ENCODE results near the gene SPA17. TPM values are rescaled to one million over a fixed set of nuclear protein-coding genes. Genes with fewer than 3 reads are reported as not detected.

The SPA17 gene
- total RNA-seq, 1 donor from 2014 or later = 13.6 TPM

DNA sequence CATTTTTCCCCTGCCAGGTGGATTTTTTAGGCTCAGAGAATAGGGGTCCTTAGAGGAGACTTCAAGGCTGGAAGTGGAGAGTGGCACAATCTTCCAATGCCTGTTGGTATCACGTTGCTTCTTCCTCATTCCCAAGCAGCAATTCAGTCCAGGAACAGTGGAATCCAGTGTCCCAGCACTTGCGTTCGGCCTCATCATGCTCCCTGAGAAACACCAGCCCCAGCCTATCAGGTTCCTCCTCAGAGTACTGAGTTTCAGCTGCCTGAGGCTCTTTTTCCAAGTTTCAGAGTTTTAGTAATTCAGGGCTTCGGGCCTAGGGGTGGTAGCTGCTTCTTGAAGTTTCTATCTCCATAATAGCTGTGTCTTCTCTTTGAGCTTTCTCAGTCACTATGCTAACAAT is 34.1 kb downstream of the SPA17 start:
- no peaks in the 10 kb centered on the region for H3K27me3 Mint-ChIP-seq
- TF ChIP-seq, protein P1, sequence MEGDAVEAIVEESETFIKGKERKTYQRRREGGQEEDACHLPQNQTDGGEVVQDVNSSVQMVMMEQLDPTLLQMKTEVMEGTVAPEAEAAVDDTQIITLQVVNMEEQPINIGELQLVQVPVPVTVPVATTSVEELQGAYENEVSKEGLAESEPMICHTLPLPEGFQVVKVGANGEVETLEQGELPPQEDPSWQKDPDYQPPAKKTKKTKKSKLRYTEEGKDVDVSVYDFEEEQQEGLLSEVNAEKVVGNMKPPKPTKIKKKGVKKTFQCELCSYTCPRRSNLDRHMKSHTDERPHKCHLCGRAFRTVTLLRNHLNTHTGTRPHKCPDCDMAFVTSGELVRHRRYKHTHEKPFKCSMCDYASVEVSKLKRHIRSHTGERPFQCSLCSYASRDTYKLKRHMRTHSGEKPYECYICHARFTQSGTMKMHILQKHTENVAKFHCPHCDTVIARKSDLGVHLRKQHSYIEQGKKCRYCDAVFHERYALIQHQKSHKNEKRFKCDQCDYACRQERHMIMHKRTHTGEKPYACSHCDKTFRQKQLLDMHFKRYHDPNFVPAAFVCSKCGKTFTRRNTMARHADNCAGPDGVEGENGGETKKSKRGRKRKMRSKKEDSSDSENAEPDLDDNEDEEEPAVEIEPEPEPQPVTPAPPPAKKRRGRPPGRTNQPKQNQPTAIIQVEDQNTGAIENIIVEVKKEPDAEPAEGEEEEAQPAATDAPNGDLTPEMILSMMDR (IDR thresholded peaks at IDR 0.05; ENCODE audit: unreplicated experiment) = no peak
- DNase-seq (ENCODE audit: low spot score, unreplicated experiment) = no peak
- H3K9me3 Mint-ChIP-seq (ENCODE audit: low read depth) = peaks cover 3% of the 10 kb centered on the region
- H3K27ac Mint-ChIP-seq = no peak overlapping the region
- H3K4me3 Mint-ChIP-seq (ENCODE audit: low read depth) = no peak overlapping the region
- no peaks in the 10 kb centered on the region for H3K36me3 Mint-ChIP-seq (ENCODE audit: insufficient read depth)
- H3K4me1 Mint-ChIP-seq (ENCODE audit: low read depth) = peaks cover 1% of the 10 kb centered on the region

DNA sequence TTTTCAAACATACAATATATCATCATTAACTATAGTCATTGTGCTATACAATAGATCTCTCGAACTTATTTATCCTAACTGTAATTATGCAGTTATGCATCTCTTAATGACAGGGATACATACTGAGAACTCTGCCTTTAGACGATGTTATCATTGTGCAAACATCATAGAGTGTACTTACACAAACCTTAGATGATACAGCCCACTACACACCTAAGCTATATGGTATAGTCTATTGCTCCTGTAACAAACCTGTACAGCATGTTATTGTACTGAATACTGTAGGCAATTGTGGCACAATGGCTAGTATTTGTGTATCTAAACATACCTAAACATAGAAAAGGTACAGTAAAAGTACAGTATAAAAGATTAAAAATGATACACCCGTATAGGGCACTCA is 38.7 kb downstream of the SPA17 start:
- Mint-ChIP-seq H3K27ac (no peak overlapping the region), H3K27me3 (peaks cover 19% of the 10 kb centered on the region), H3K4me1 (ENCODE audit: low read depth) (no peaks in the 10 kb centered on the region), H3K9me3 (ENCODE audit: low read depth) (peaks cover 3% of the 10 kb centered on the region), H3K36me3 (ENCODE audit: insufficient read depth) (no peaks in the 10 kb centered on the region), H3K4me3 (ENCODE audit: low read depth) (no peak overlapping the region)
- DNase-seq (ENCODE audit: low spot score, unreplicated experiment) = no peak
- TF ChIP-seq, protein P1 (IDR thresholded peaks at IDR 0.05; ENCODE audit: unreplicated experiment) = no peak

DNA sequence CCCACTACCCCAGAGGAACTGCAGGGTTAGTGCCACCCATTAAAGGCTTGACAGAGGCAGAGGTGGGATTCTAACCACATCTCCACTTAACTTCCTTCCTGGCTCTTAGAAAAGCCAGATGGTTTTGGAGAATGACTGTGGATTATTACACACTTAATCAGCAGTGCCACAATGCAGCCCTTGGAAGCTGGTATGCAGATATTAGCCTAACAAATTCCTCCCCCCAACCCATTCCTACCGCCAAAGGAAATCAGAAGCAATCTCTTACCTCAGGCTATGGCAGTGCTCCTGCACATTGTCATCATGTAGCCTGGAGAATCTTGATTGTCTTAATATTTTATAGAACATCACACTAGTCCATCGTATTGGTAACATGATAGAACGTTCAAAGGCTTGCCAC is 42.9 kb downstream of the SPA17 start:
- peaks cover 55% of the 10 kb centered on the region for H3K27me3 Mint-ChIP-seq
- TF ChIP-seq, protein P1 (IDR thresholded peaks at IDR 0.05; ENCODE audit: unreplicated experiment) = no peak
- peaks cover 7% of the 10 kb centered on the region for H3K4me1 Mint-ChIP-seq (ENCODE audit: low read depth)
- no peak for DNase-seq (ENCODE audit: low spot score, unreplicated experiment)
- no peaks in the 10 kb centered on the region for H3K36me3 Mint-ChIP-seq (ENCODE audit: insufficient read depth)
- no peak overlapping the region for H3K27ac Mint-ChIP-seq
- no peak overlapping the region for H3K4me3 Mint-ChIP-seq (ENCODE audit: low read depth)
- no peaks in the 10 kb centered on the region for H3K9me3 Mint-ChIP-seq (ENCODE audit: low read depth)

DNA sequence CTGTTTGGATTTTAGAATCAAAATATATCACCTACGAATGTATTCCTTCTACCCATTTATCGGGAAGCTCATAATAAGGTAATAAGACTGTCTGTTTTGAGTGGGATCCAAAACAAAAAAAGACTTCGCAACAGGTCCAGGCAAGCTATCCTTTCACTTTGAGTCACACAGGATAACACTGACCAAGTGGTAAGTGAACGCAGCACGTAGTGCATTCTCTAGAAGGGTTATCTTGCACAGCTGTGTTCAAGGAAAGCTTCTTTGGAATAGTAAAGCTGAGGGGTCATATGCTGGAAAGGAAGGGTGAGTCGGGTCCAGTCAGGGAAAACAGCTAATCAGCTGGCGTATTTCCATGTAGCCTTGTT is 43.7 kb downstream of the SPA17 start:
- no peaks in the 10 kb centered on the region for H3K9me3 Mint-ChIP-seq (ENCODE audit: low read depth)
- no peak overlapping the region for H3K27ac Mint-ChIP-seq
- H3K4me1 Mint-ChIP-seq (ENCODE audit: low read depth) = peaks cover 7% of the 10 kb centered on the region
- peak overlapping the region; percentile 70 for H3K4me3 Mint-ChIP-seq (ENCODE audit: low read depth)
- TF ChIP-seq, protein P1 (IDR thresholded peaks at IDR 0.05; ENCODE audit: unreplicated experiment) = no peak
- no peak for DNase-seq (ENCODE audit: low spot score, unreplicated experiment)
- peaks cover 63% of the 10 kb centered on the region for H3K27me3 Mint-ChIP-seq
- no peaks in the 10 kb centered on the region for H3K36me3 Mint-ChIP-seq (ENCODE audit: insufficient read depth)

DNA sequence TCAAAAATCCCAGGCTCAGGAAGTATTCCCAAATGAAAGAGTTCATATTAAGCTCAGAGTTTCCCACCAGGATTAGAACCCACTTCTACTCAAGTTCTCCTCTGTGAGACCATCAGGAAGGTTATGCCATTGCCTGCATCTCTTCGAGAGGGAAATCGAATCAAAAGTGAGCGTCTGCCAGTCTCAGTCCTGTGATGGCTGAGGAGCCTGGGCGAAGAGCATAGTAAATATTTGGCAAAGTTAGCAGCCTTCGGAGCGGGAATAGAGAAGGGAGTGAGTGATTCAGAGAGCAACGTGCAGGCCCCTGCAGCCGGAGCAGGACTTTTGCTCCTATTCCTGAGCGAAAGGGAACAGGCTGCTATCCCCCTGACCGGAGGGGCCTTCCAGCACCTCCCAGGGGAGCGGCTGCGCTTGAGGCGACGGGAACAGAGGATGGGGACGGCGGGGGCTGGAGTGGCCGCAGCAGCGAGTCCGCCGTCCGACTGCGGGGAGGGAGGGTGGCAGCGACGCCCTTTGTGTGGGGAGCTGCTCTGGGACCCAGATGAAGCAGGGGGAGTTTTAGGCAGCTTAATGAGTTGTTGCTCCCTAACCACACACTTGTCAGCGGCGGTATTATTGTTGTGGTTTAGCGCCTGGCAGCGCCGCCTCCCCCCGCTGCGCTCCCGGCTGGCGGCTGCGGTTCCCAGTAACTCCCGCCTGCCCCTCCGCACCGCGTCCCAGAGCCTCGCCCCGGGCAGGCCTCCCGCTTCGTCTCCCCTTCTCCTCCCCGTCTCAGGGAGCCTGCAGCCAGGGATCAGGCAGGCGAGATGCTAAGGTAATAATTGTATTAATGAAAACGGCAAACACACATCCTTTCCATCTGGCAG is 44.3 kb downstream of the SPA17 start:
- Mint-ChIP-seq H3K27ac (peak overlapping the region; percentile 39), H3K27me3 (peaks cover 69% of the 10 kb centered on the region), H3K9me3 (ENCODE audit: low read depth) (no peaks in the 10 kb centered on the region), H3K4me3 (ENCODE audit: low read depth) (peak overlapping the region; percentile 70), H3K4me1 (ENCODE audit: low read depth) (peaks cover 11% of the 10 kb centered on the region), H3K36me3 (ENCODE audit: insufficient read depth) (no peaks in the 10 kb centered on the region)
- TF ChIP-seq, protein P1 (IDR thresholded peaks at IDR 0.05; ENCODE audit: unreplicated experiment) = no peak
- no peak for DNase-seq (ENCODE audit: low spot score, unreplicated experiment)

Data from progenitor cell of endocrine pancreas (in vitro differentiated cells).